ENCODE data around the gene BET1. TPM values are rescaled to one million over a fixed set of nuclear protein-coding genes. Genes with fewer than 3 reads are reported as not detected.

BET1 gene
- total RNA-seq, 1 experiment from 2014 or later: 21.4 TPM

DNA sequence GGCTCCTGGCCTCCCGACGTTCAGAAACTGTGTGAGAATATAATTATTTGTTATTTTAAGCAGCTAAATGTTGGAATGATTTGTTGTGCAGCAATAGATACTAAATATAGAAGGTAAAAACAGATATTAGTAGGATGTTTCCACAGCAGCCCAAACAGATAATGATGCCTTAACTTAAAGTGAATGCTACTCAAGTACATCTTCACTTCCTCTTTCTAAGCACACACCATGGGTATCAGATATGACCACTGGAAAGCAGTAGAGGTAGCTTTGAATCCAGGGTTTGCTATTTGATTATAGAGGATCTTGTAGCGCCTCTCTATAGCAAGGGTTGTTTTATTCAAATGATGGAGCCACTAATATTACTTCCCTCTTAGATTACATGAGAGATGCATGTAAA lies 38.2 kb upstream of the BET1 start:
- Mint-ChIP-seq H3K4me1 (peaks cover 9 to 24% of the 10 kb centered on the region in 2 experiments; a peak in 3 of 4 replicates), H3K27me3 (ENCODE audit: low read depth) (no peaks in the 10 kb centered on the region), H3K4me3 (no peak overlapping the region), H3K9me3 (no peaks in the 10 kb centered on the region), H3K27ac (no peak overlapping the region), H3K36me3 (ENCODE audit: insufficient read depth in 1 of 3, low read depth in 3 of 3) (no peaks in the 10 kb centered on the region)
- Histone ChIP-seq H3K23me2 (ENCODE audit: insufficient read length, low read depth, low read length, poor library complexity, severe bottlenecking) (no peaks in the 10 kb centered on the region), H4K91ac (ENCODE audit: insufficient read length, low read depth, low read length) (no peak overlapping the region), H3T11ph (ENCODE audit: low read length) (no peak overlapping the region), H3K79me1 (ENCODE audit: insufficient read depth, low read depth, low read length, poor library complexity, severe bottlenecking) (no peaks in the 10 kb centered on the region), H3K4me2 (ENCODE audit: insufficient read depth, insufficient read length, low read length) (no peak overlapping the region), H3K23ac (ENCODE audit: insufficient read length, low read depth, low read length) (no peak overlapping the region), H3K9me3 (ENCODE audit: control insufficient read depth, low read depth, low read length) (no peaks in the 10 kb centered on the region), H4K5ac (ENCODE audit: insufficient read length, low read depth, low read length) (no peak overlapping the region), H3K79me2 (ENCODE audit: insufficient read depth, low read length) (no peaks in the 10 kb centered on the region), H3K4ac (ENCODE audit: low read depth, low read length) (no peak overlapping the region), H4K20me1 (ENCODE audit: control insufficient read depth, insufficient read depth, insufficient read length) (no peaks in the 10 kb centered on the region), H3K27me3 (ENCODE audit: insufficient read depth, low read length) (no peaks in the 10 kb centered on the region), H3K14ac (ENCODE audit: insufficient read depth, low read length) (no peak overlapping the region), H3K56ac (ENCODE audit: insufficient read length, low read depth, low read length) (no peak overlapping the region), H3K4me1 (ENCODE audit: insufficient read depth, low read length) (no peaks in the 10 kb centered on the region; the same call in 1 of the 2 replicates), H2BK5ac (ENCODE audit: insufficient read length, low read length) (no peak overlapping the region), H3K9ac (ENCODE audit: extremely low read depth, insufficient read length, low read length) (no peak overlapping the region), H2AFZ (ENCODE audit: low read length) (no peak overlapping the region), H2BK20ac (ENCODE audit: low read depth, low read length, poor library complexity, severe bottlenecking) (no peak overlapping the region), H2AK5ac (ENCODE audit: insufficient read length, low read length) (no peak overlapping the region), H2BK120ac (ENCODE audit: low read depth, low read length, poor library complexity, severe bottlenecking) (no peak overlapping the region), H3K18ac (ENCODE audit: insufficient read length, low read depth, low read length) (no peak overlapping the region), H2BK15ac (ENCODE audit: low read depth, low read length) (no peak overlapping the region), H3K27ac (ENCODE audit: insufficient read length, low read depth, low read length) (no peak overlapping the region), H2BK12ac (ENCODE audit: insufficient read length, low read depth, low read length) (no peak overlapping the region), H4K8ac (replicated peaks; ENCODE audit: insufficient read length, low read depth, low read length) (no peak overlapping the region)
- no CpG with 5 or more reads among the region's 3 CpGs for WGBS (ENCODE audit: extremely low coverage, insufficient read length, low lambda C conversion rate)
- no peak for DNase-seq
- no peak for TF ChIP-seq CTCF (conservative IDR thresholded peaks at IDR 0.05)

Measured in H9 (cell line).